Amniotic stem cell (primary cell): ENCODE measurements around the gene ATG3.
"Not testable (repeated sequence)": the region's sequence is repeated elsewhere in the genome, so short reads cannot be mapped to it uniquely, and the experiment has no call there.

Source experiments
- DNase-seq: peaks from one replicate; lab custom pipeline; 2025; lab: John Stamatoyannopoulos, UW

Gene ATG3

DNA sequence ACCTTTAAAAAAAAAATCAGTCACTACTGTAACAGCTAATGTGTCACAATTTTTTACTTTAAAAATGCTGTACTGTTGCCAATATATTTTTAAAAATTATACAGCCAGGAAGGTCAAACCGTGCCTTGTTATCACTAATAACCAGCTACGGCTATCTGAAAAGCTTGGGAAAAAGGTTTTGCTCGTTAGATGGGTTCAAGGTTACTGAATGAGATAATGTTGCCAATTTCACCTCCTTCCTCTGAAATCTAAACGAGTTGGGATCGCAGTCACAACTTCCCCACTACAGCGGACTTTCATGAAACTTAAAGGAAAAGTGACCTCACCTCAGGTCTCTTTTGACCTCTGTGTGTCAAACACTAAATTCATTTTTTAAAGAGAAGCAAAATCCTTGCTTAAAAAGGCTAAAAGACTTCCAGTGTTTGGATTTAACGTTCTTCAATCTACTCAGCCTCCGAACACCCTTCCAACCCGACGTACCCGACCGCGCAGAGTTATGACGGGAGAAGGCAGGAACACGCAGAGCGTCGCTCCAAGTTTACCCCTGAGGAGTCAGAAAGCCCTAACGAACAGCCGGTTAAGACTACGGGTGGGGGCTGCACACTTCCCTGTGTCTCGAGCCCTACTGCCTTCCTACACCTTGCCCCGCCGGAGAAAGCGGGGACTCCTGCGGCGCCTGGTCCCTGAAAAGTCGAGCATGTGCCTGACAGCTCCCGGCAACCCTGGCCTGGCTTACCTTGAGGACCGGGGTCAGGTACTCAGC lies 860 bp downstream of the ATG3 start:
- peak; percentile 89 for DNase-seq

- no peak for DNase-seq
These were observed 1.5 kb downstream of the ATG3 start for GRCh38 chr3:112560307-112560706.

- no peak for DNase-seq
These were observed 3.8 kb downstream of the ATG3 start for GRCh38 chr3:112557976-112558375.

DNA sequence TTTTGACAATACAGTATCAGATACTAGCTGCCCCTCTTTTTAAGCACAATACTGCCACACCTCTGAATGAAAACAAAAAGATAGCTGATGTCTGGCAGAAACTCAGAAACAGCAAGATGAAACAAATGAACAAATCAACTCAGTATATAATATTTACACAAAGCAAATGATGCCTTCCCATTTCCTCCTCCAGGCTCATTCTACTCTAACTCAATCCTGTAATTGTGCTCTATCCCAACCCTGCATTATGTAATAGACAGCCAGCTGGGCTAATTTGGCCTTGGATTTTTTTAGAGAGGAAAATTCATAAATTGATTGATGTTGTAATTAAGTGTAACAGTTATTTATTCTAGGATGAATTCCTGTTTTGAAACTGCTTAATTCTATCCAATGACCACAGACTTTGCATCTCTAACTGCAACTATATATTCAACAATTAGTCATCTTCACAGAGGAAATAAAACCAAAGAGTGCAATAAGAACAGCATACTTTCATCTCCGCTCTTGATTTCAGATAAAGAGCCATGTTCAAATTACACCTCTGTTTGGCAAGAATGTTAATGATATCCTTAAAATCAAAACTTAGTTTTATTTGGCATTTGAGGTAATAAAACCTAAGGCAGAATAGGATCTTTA lies 6.1 kb downstream of the ATG3 start:
- DNase-seq: no peak

DNA sequence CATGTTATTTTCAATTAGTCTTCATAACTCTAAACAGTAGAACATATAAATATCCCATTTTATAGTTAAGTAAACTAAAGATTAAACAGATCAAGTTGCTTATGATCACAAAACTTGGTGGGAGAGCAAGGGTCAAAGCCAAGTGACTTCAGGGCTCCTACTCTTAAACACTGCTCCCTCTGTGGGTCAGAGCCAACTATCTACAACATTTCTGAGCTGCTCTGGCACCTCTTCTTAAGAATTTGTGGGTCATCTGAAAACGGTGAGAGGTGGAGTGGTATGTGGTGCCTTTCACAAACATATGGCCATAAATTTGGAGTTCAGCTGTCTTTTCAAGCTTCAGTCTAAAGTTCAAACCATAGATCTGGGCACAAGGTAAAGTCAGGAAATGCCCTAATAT lies 10.9 kb downstream of the ATG3 start:
- no peak for DNase-seq

DNA sequence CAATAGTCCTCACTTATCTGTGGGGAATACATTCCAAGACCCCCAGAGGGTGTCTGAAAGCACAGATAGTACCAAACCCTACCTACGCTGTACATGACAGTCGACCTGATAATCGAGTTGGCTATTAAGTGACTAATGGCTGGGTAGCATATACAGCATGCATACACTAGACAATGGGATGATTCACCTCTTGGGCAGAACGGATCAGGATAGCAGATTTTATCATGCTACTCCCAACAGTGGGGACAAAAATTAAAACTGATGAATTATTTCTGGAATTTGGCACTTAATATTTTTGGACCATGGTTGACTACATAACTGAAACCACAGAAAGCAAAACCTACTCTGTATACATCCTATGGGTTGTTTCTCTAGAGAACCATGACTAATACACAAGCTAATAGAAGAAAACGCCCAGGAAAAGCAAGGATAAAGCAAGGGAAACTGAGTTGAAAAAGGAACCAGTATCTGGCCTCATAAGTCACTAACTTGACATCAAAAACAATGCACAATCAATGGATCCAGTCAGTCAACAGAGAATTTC lies 15.5 kb downstream of the ATG3 start:
- no peak for DNase-seq

DNA sequence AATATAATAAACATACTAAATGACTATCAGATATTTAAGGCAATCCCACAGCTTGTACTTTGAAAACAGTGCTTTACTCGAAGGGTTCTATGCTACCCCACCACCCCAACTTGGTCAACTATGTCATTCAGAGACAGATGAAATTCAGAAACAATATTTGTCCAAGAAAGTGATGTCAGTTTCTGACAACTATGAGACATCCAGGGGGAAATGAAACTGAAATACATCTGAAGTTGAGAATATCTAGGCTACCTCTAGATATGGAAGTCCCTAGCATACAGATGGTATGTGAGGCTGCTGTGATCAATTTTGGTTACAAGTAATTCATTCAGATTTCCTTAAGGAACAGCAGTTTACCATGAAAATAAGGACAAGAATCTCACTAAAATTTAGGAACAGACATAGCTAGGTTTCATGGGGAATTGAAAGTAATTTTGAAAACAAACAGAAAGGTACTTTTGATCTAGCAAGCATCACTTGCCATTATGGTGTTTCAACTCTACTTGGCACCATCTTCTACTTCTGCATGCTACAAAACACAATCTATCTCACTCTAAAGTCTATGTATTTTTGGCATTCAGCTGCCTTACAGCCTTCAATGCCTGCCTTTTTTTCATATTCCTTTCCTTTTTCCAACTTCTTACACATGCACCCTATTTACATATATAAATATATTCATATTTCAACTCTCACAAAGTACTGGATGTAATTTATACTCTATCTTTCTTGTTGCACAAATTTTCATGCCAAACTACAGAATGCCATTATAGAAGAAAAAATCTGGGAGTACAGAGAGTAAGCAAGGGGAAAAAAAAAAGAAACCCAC lies 21.7 kb downstream of the ATG3 start:
- DNase-seq: no peak

DNA sequence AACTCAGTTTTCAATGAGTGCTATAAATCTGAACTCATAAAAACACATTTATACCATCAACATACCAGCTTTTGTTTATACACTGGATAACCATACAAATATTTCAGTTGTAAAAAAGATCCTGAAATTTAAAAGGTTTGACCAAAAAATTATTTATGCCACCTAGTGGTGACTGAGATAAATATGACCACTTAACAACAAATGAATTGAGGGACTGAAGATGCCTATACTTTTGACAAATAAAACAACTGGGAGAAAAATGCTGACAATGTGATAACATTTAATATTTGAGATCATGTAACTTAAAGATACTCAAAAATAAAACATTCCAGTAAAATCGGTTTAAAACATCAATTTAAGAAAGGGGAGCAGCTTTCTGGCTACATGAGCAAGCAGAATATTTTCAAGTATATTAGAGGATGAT lies 30.4 kb downstream of the ATG3 start:
- no peak for DNase-seq

DNA sequence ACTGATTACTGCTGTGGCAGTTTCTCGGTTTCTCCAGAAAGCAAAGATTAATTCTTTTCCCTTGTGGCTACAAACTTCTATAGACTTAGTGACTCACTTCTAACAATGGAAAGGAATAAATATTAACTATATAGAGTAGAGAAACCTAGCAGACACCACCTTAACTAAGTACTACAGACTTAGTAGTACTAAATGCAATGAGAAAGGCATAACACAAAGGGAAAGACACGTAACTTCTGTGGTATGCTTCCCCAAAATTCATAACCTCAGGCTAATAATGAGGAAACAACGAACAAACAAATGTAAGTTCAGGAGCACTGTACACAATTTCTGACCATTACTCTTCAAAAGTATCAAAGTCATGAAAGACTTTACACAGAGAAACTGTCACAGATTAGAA lies 31.2 kb downstream of the ATG3 start:
- DNase-seq: no peak

GRCh38 chr3:112524127-112524526 lies 37.6 kb downstream of the ATG3 start:
- DNase-seq: not testable (repeated sequence)

DNA sequence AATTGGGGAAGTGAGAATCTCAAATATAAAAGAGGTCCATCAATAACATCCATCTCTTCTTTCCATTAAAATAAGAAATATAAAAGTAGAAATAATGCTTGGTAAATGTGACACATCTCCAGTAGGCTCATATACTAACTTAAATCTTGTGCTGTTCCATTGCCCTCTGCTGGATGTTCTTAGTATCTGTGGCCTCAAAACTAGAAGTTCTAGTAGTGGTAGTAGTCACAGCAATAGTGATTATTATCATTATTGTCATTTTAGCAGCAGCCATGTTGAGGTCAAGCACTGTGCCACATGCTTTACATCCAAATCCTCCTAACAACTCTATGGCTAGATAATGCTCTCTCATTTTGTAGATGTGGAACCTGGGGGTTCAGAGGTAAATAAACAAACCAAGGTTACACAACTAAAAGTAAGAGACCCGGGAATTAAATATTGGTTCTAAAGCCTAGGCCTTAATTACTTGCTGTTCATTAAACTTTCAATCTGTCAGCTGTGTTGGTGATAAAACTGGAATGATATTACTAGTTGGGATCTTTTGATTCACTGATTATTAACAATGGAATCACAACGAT lies 42.2 kb downstream of the ATG3 start:
- DNase-seq: peak; percentile 10

GRCh38 chr3:112518970-112519369 lies 42.8 kb downstream of the ATG3 start:
- DNase-seq: not testable (repeated sequence)

- DNase-seq: no peak
These were observed 47.1 kb downstream of the ATG3 start for GRCh38 chr3:112514527-112515128.

- DNase-seq: no peak
These were observed 49.4 kb downstream of the ATG3 start for GRCh38 chr3:112512320-112512719.

- DNase-seq: no peak
These were observed 52.9 kb downstream of the ATG3 start for GRCh38 chr3:112508860-112509259.

DNA sequence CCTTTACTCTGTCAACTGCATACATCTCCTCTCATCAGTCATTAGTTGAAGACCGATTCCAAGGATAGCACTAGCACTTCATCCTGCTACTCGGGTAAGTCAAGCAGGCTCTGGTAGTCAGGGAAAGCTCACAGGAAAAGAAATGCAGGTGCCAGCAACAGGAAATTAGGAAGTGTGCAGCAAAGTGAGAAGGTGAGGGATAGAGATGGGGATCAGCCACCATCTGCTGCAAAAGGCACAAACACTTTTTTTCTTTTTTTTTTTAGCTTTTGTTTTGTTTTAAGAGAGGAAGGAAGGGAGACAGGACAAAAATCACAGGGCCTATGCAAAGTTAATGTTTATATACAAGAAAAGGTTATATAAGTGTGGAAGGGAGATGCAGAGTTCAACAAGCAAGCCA lies 53.5 kb downstream of the ATG3 start:
- no peak for DNase-seq

DNA sequence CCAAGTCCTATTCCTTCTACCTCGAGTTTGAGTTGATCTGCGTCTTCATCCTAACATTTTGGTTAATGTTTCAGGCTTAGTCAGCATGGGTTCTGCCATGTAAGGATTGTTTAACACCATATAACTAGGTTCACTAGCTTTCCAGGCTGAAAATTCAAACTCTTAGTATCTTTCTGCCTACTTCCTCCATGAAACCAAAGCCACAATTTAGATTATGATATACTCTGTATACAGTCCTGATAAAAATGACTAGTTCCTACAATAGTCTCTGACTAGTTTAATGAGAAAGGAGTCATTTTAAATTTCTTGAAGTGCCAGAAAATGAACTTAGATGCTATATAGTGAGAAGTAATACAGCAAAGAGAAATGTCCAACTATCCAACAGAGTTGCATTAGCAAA lies 55.9 kb downstream of the ATG3 start:
- DNase-seq: no peak

GRCh38 chr3:112504123-112504522 lies 57.6 kb downstream of the ATG3 start:
- DNase-seq: no peak

- no peak for DNase-seq
These were observed 58.3 kb downstream of the ATG3 start for GRCh38 chr3:112503304-112503972.

- DNase-seq: no peak
These were observed 61.1 kb downstream of the ATG3 start for GRCh38 chr3:112500621-112501020.
